Measurements from ENCODE around the gene GALNT7. TPM values are rescaled to one million over a fixed set of nuclear protein-coding genes. Genes with fewer than 3 reads are reported as not detected.

GALNT7 gene
- total RNA-seq, 1 donor, result 19.6 TPM

- no peak overlapping the region for H3K4me3 ChIP-seq (ENCODE audit: low read depth, low read length)
- no peak for TF ChIP-seq CTCF (IDR thresholded peaks at IDR 0.05; ENCODE audit: insufficient read depth, low read length)
- no peak for DNase-seq (ENCODE audit: low read depth)
Measured at GRCh38 chr4:173236301-173236700, 67.7 kb downstream of the GALNT7 start.

- no peak for TF ChIP-seq CTCF (IDR thresholded peaks at IDR 0.05; ENCODE audit: insufficient read depth, low read length)
- no peak for DNase-seq (ENCODE audit: low read depth)
Measured at GRCh38 chr4:173237152-173237551, 68.5 kb downstream of the GALNT7 start.

GRCh38 chr4:173237762-173238161 is 69.2 kb downstream of the GALNT7 start:
- no peak for TF ChIP-seq CTCF (IDR thresholded peaks at IDR 0.05; ENCODE audit: insufficient read depth, low read length)
- no peak overlapping the region for H3K4me3 ChIP-seq (ENCODE audit: low read depth, low read length)
- no peak for DNase-seq (ENCODE audit: low read depth)

More at GRCh38 chr4:173237152-173237551, 68.5 kb downstream of the GALNT7 start:
- no peak overlapping the region for H3K4me3 ChIP-seq (ENCODE audit: low read depth, low read length)

- no peak overlapping the region for H3K4me3 ChIP-seq (ENCODE audit: low read depth, low read length)
- no peak for TF ChIP-seq CTCF (IDR thresholded peaks at IDR 0.05; ENCODE audit: insufficient read depth, low read length)
- DNase-seq (ENCODE audit: low read depth), result no peak
Measured at GRCh38 chr4:173240696-173241095, 72.1 kb downstream of the GALNT7 start.

GRCh38 chr4:173242466-173243250 is 74.0 kb downstream of the GALNT7 start:
- DNase-seq (ENCODE audit: low read depth), result no peak
- H3K4me3 ChIP-seq (ENCODE audit: low read depth, low read length), result no peak overlapping the region
- TF ChIP-seq CTCF (IDR thresholded peaks at IDR 0.05; ENCODE audit: insufficient read depth, low read length), result no peak

- TF ChIP-seq CTCF (IDR thresholded peaks at IDR 0.05; ENCODE audit: insufficient read depth, low read length), result no peak
- DNase-seq (ENCODE audit: low read depth), result peak; percentile 33
- no peak overlapping the region for H3K4me3 ChIP-seq (ENCODE audit: low read depth, low read length)
Measured at GRCh38 chr4:173243321-173243720, 74.7 kb downstream of the GALNT7 start.

Data from fibroblast of the aortic adventitia (primary cell).